ENCODE results near the gene GNG12. TPM values are rescaled to one million over a fixed set of nuclear protein-coding genes. Genes with fewer than 3 reads are reported as not detected.

Gene GNG12
- total RNA-seq, 1 donor from 2014 or later, result 23.2 TPM

GRCh38 chr1:67675800-67676199 lies 157.5 kb downstream of the GNG12 start:
- no peak for DNase-seq (ENCODE audit: extremely low spot score, unreplicated experiment)
- peaks cover 2% of the 10 kb centered on the region for H3K9me3 Mint-ChIP-seq
- no peaks in the 10 kb centered on the region for H3K27me3 Mint-ChIP-seq
- H3K4me3 Mint-ChIP-seq, result no peak overlapping the region
- TF ChIP-seq, protein P1, sequence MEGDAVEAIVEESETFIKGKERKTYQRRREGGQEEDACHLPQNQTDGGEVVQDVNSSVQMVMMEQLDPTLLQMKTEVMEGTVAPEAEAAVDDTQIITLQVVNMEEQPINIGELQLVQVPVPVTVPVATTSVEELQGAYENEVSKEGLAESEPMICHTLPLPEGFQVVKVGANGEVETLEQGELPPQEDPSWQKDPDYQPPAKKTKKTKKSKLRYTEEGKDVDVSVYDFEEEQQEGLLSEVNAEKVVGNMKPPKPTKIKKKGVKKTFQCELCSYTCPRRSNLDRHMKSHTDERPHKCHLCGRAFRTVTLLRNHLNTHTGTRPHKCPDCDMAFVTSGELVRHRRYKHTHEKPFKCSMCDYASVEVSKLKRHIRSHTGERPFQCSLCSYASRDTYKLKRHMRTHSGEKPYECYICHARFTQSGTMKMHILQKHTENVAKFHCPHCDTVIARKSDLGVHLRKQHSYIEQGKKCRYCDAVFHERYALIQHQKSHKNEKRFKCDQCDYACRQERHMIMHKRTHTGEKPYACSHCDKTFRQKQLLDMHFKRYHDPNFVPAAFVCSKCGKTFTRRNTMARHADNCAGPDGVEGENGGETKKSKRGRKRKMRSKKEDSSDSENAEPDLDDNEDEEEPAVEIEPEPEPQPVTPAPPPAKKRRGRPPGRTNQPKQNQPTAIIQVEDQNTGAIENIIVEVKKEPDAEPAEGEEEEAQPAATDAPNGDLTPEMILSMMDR (conservative IDR thresholded peaks at IDR 0.05), result no peak
- no peaks in the 10 kb centered on the region for H3K36me3 Mint-ChIP-seq
- no peak overlapping the region for H3K27ac Mint-ChIP-seq
- H3K4me1 Mint-ChIP-seq (ENCODE audit: unreplicated experiment), result peaks cover 14% of the 10 kb centered on the region

DNA sequence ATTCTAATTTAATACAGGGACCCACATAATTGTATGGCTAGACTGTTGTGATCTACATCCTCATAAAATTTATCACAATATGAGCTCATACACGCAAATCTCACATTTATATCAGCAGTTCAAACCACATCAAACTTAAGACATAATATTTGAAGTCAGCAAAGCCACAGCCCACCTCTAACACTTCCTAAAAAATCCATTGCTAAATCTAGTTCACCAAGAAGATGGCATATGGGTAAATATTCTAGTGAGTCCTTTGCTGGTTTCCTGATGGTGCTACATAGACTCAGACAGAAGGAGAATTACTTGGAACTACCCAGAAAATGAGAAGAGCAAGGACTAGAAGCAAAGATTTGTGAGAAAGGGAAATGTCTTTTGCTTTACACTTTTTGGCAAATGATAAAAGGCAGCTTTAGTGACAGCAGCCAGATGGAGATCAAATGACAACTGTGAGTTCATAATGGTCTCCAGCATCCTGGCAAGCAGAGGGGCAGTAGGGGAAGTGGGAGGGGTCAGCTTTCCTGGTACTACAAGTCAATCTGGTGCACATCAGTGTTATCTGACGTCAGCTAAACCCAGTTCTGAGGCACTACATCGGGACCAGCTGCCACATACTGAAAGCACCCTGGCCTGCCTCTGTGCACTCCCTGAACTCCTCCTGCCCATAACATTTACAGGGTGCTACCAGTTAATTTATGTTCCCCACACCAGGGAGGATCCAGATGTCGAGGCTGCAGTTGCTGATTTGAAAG lies 158.8 kb downstream of the GNG12 start:
- Mint-ChIP-seq H3K9me3 (peaks cover 5% of the 10 kb centered on the region), H3K4me3 (no peak overlapping the region), H3K36me3 (no peaks in the 10 kb centered on the region), H3K27me3 (no peaks in the 10 kb centered on the region), H3K27ac (peak overlapping the region; percentile 72), H3K4me1 (ENCODE audit: unreplicated experiment) (peaks cover 14% of the 10 kb centered on the region)
- TF ChIP-seq, protein P1 (conservative IDR thresholded peaks at IDR 0.05), result no peak
- DNase-seq (ENCODE audit: extremely low spot score, unreplicated experiment), result no peak

DNA sequence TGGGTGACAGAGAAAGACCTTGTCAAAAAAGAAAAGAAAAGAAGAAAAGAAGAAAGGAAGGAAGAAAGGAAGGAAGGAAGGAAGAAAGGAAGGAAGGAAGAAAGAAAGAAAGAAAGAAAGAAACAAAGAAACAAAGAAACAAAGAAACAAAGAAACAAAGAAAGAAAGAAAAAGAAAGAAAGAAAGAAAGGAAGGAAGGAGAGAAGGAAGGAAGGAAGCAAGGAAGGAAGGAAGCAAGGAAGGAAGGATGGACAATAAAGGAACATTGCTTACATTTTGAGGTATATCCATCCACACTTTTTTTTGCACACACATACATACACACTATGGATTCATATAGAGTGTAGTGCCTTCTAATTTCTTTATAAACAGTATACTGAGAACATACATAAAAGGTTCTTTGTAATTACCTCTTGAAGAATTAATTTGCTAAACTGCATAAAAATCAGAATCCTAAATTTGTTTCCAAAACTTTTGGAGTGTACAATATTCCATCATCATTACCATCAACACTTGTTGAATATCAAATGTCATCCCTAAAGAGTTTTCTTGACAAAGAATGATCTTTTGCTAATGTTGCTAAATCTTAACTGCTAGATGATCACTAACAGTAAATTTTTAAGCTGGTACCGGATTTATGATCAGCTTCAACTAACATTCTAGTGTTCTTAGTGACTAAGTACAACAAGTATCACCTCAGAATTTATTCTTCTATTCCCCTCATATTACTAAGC lies 159.6 kb downstream of the GNG12 start:
- H3K27ac Mint-ChIP-seq, result no peak overlapping the region
- H3K36me3 Mint-ChIP-seq, result no peaks in the 10 kb centered on the region
- H3K4me3 Mint-ChIP-seq, result no peak overlapping the region
- TF ChIP-seq, protein P1 (conservative IDR thresholded peaks at IDR 0.05), result no peak
- no peak for DNase-seq (ENCODE audit: extremely low spot score, unreplicated experiment)
- peaks cover 14% of the 10 kb centered on the region for H3K4me1 Mint-ChIP-seq (ENCODE audit: unreplicated experiment)
- H3K9me3 Mint-ChIP-seq, result peaks cover 5% of the 10 kb centered on the region
- no peaks in the 10 kb centered on the region for H3K27me3 Mint-ChIP-seq

DNA sequence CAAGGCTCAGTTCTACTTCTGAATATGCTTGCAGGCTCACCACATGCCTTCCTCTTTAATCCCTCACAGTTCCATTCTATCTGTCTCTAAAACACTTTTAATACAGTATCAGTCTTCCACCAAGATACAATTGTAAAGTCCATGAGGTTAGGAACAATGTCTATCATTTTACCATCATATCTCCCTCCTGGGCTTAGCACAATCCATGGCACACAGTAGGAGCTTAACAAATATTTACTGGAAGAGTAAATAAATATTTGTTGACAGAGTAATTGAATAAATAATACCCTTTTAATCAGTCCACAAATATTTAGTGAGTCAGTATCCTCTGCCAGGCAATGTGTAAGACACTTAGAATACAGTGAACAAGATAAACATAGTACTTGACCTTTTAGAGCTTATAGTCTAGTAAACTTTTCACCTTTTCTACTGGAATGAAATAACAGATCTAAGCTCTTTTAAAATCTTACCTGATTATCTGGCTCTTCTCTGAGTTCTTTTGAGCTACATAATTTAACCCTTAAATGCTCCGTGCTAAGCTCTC lies 160.9 kb downstream of the GNG12 start:
- Mint-ChIP-seq H3K36me3 (no peaks in the 10 kb centered on the region), H3K27ac (no peak overlapping the region), H3K4me1 (ENCODE audit: unreplicated experiment) (peaks cover 14% of the 10 kb centered on the region), H3K27me3 (no peaks in the 10 kb centered on the region), H3K9me3 (peaks cover 5% of the 10 kb centered on the region), H3K4me3 (no peak overlapping the region)
- TF ChIP-seq, protein P1 (conservative IDR thresholded peaks at IDR 0.05), result no peak
- DNase-seq (ENCODE audit: extremely low spot score, unreplicated experiment), result no peak

- Mint-ChIP-seq H3K9me3 (peaks cover 5% of the 10 kb centered on the region), H3K27ac (no peak overlapping the region), H3K27me3 (no peaks in the 10 kb centered on the region), H3K36me3 (no peaks in the 10 kb centered on the region), H3K4me1 (ENCODE audit: unreplicated experiment) (peaks cover 12% of the 10 kb centered on the region), H3K4me3 (no peak overlapping the region)
- TF ChIP-seq, protein P1 (conservative IDR thresholded peaks at IDR 0.05), result no peak
- no peak for DNase-seq (ENCODE audit: extremely low spot score, unreplicated experiment)
Measured at GRCh38 chr1:67668660-67669059, 164.6 kb downstream of the GNG12 start.
